HepG2 (cell line): ENCODE measurements around the gene PALM3. TPM values are rescaled to one million over a fixed set of nuclear protein-coding genes. Genes with fewer than 3 reads are reported as not detected.

Experiments
- ARID4A ChIP-seq: sonication (generic); formaldehyde crosslinking; IDR thresholded peaks from 2 replicates; pipeline ENCODE4 v1.5.0; 2020; ENCODE audit warnings: mild to moderate bottlenecking, missing genetic modification reagents, borderline replicate concordance
- ARNTL ChIP-seq: sonication (generic); formaldehyde crosslinking; IDR thresholded peaks from 2 replicates; pipeline ENCODE4 v1.4.0; 2020; ENCODE audit warnings: mild to moderate bottlenecking, missing genetic modification reagents
- ATF7-NPFF ChIP-seq: sonication (generic); formaldehyde crosslinking; IDR thresholded peaks from 2 replicates; pipeline ENCODE4 v1.8.1; 2023; ENCODE audit warnings: mild to moderate bottlenecking, low read depth, missing genetic modification reagents, moderate library complexity
- CCDC6 ChIP-seq: sonication (generic); formaldehyde crosslinking; IDR thresholded peaks from 2 replicates; pipeline ENCODE4 v1.8.1; 2022; ENCODE audit warnings: mild to moderate bottlenecking, missing genetic modification reagents, moderate library complexity
- GABPB1 ChIP-seq: IDR thresholded peaks from 2 replicates; pipeline ENCODE4 v1.6.1; 2016; ENCODE audit warnings: mild to moderate bottlenecking, missing genetic modification reagents, moderate library complexity, missing compliant biosample characterization
- HDAC1 ChIP-seq: sonication (generic); formaldehyde crosslinking; IDR thresholded peaks from 2 replicates; pipeline ENCODE4 v1.5.1; 2020; ENCODE audit warnings: mild to moderate bottlenecking, missing genetic modification reagents
- HNRNPL ChIP-seq: fragments of 200-400 bp; formaldehyde crosslinking; IDR thresholded peaks from 2 replicates; pipeline ENCODE4 v1.6.1; 2017; ENCODE audit warnings: mild to moderate bottlenecking, low read depth, low read length
- ISX ChIP-seq: sonication (generic); formaldehyde crosslinking; conservative IDR thresholded peaks from 2 replicates; pipeline ENCODE4 v1.5.0; 2020; ENCODE audit warnings: missing genetic modification reagents
- LBX2 ChIP-seq: sonication (generic); formaldehyde crosslinking; IDR thresholded peaks from 2 replicates; pipeline ENCODE4 v1.5.0; 2020; ENCODE audit warnings: missing genetic modification reagents, mild to moderate bottlenecking, borderline replicate concordance
- MIER3 ChIP-seq: IDR thresholded peaks from 2 replicates; pipeline ENCODE4 v1.6.1; 2016; ENCODE audit warnings: missing compliant biosample characterization, borderline replicate concordance
- MXD4 ChIP-seq: IDR thresholded peaks from 2 replicates; pipeline ENCODE4 v1.6.1; 2016; ENCODE audit warnings: mild to moderate bottlenecking, missing biosample characterization, missing genetic modification reagents
- POLR2A ChIP-seq, 2 experiments: IDR thresholded peaks; 2 replicates each; pipeline ENCODE4 v1.6.1; 2011; ENCODE audit warnings: low read depth in 2 of 2, low read length in 2 of 2, mild to moderate bottlenecking in 1 of 2, moderate library complexity in 1 of 2; ENCODE audit not compliant: insufficient read depth in 1 of 2
- PTBP1 ChIP-seq: fragments of 200-400 bp; formaldehyde crosslinking; IDR thresholded peaks from 2 replicates; pipeline ENCODE4 v1.6.1; 2018; ENCODE audit warnings: low read length, low read depth; ENCODE audit not compliant: poor library complexity, severe bottlenecking
- SMC3 ChIP-seq: IDR thresholded peaks from 2 replicates; pipeline ENCODE4 v1.6.1; 2011; ENCODE audit warnings: low read length, improper control_type of control experiment
- USF2 ChIP-seq, 2 experiments: sonication (generic) in 1 of 2; formaldehyde crosslinking in 1 of 2; IDR thresholded peaks; 2 replicates each; pipeline versions ENCODE4 v1.5.1 to v1.6.1; 2011 to 2020; ENCODE audit warnings: borderline replicate concordance in 1 of 2, low read depth in 1 of 2, low read length in 1 of 2, mild to moderate bottlenecking in 1 of 2, missing genetic modification reagents in 1 of 2, moderate library complexity in 1 of 2
- ZBTB38 ChIP-seq: sonication (generic); formaldehyde crosslinking; IDR thresholded peaks from 2 replicates; pipeline ENCODE4 v1.5.1; 2020; ENCODE audit warnings: mild to moderate bottlenecking, missing genetic modification reagents
- ZNF12 ChIP-seq: sonication (generic); formaldehyde crosslinking; IDR thresholded peaks from 2 replicates; pipeline ENCODE4 v1.5.0; 2020; ENCODE audit warnings: missing genetic modification reagents
- ZNF24 ChIP-seq: fragments of 450-650 bp; IDR thresholded peaks from 2 replicates; pipeline ENCODE4 v1.6.1; 2017; ENCODE audit warnings: antibody characterized with exemption, mild to moderate bottlenecking
- ZNF543 ChIP-seq: sonication (generic); formaldehyde crosslinking; IDR thresholded peaks from 2 replicates; pipeline ENCODE4 v1.4.0; 2020; ENCODE audit warnings: mild to moderate bottlenecking, missing genetic modification reagents
- ZNF704 ChIP-seq: sonication (generic); formaldehyde crosslinking; IDR thresholded peaks from 2 replicates; pipeline ENCODE4 v1.8.1; 2023; ENCODE audit warnings: mild to moderate bottlenecking, inconsistent platforms, moderate library complexity, missing genetic modification reagents, borderline replicate concordance
- polyA plus RNA-seq, 8 experiments: library from polyadenylated mRNA; depleted of rRNA in 3 of 8; stranded (reverse) in 7 of 8; unstranded in 1 of 8; fragments of >200 nt; fragmentation: Illumina TruSeq in 4 of 8; extraction: Trizol in 4 of 8; gene quantifications; 2 replicates each; pipeline versions ENCODE4 v1.2.1 to v1.2.3, GENCODE V29; 2011 to 2016; ENCODE audit warnings: low read depth in 4 of 8, missing spikeins in 1 of 8, mixed read lengths in 1 of 8; ENCODE audit not compliant: insufficient read depth in 1 of 8
- total RNA-seq, 5 experiments: library from RNA; depleted of rRNA; stranded (reverse); fragments of >200 nt; fragmentation: Illumina TruSeq; extraction: Trizol; gene quantifications; 2 replicates each; pipeline ENCODE4 v1.2.3, GENCODE V29; 2016; ENCODE audit warnings: low read depth in 1 of 5

The PALM3 gene
- total and polyA plus RNA-seq, 2 of the 13 experiments (the other 11 are each of a cell fraction or from before 2014, with no cell fraction given), result 0.79 to 2.4 TPM

- TF ChIP-seq ARID4A (CRISPR knock-in tag), result peak; percentile 56
- TF ChIP-seq HNRNPL, result no peak
- 0 out of 4 replicates have a peak, but pooled peaks of 1 of the 2 experiments have one; percentile 38 for TF ChIP-seq POLR2A (IDR thresholded peaks at IDR 0.05; ENCODE audit: insufficient read depth in 1 of 2, low read depth in 2 of 2, low read length in 2 of 2)
- no peak for TF ChIP-seq ATF7-NPFF (CRISPR knock-in tag)
- peak; percentile 32; the same call in 1 of the 2 replicates for TF ChIP-seq HDAC1 (CRISPR knock-in tag)
- TF ChIP-seq ZNF704, result no peak
- no peak for TF ChIP-seq ZNF24
- no peak for TF ChIP-seq CCDC6 (CRISPR knock-in tag)
- no peak for TF ChIP-seq PTBP1
- no peak for TF ChIP-seq ISX (CRISPR knock-in tag)
- peak; percentile 41; the same call in 1 of the 2 replicates for TF ChIP-seq ZBTB38 (CRISPR knock-in tag)
- peak; percentile 87; the same call in 1 of the 2 replicates for TF ChIP-seq MXD4 (CRISPR knock-in tag)
- TF ChIP-seq USF2 (IDR thresholded peaks at IDR 0.05; ENCODE audit: low read depth, low read length), result peak; percentile 61
- no peak; the same call in 1 of the 2 replicates for TF ChIP-seq USF2 (CRISPR knock-in tag; IDR thresholded peaks at IDR 0.05; ENCODE audit: borderline replicate concordance)
- no peak for TF ChIP-seq SMC3
- TF ChIP-seq ZNF12, result no peak
- TF ChIP-seq MIER3 (CRISPR knock-in tag), result no peak
- no peak for TF ChIP-seq LBX2
- 0 out of 2 replicates have a peak, but pooled peaks have one; percentile 8 for TF ChIP-seq ZNF543
- TF ChIP-seq ARNTL (CRISPR knock-in tag), result 0 out of 2 replicates have a peak, but pooled peaks have one; percentile 10
- TF ChIP-seq GABPB1, result no peak
Observed at GRCh38 chr19:14004619-14005348, 57.1 kb downstream of the PALM3 start (continued).
